OCI-LY1 (cell line): ENCODE results near the gene GPR180.
"Not testable (repeated sequence)": the region's sequence is repeated elsewhere in the genome, so short reads cannot be mapped to it uniquely, and the experiment has no call there.

Source experiments
- H2AFZ ChIP-seq: fragments of 200-600 bp; sonication (generic), shearing (Covaris generic); 2 replicates; pipeline ENCODE4 v1.6.0; 2014; ENCODE audit warnings: antibody characterized with exemption, mild to moderate bottlenecking, low read length
- H3F3A ChIP-seq: fragments of 200-600 bp; sonication (generic), shearing (Covaris generic); 2 replicates; pipeline ENCODE4 v1.6.0; 2014; ENCODE audit warnings: mild to moderate bottlenecking, antibody characterized with exemption, low read length, moderate library complexity; ENCODE audit not compliant: insufficient read depth
- H3K27ac ChIP-seq: fragments of 200-600 bp; sonication (generic); 2 replicates; pipeline ENCODE4 v1.5.1; 2014; ENCODE audit warnings: low read length, mixed run types, mild to moderate bottlenecking, low read depth; ENCODE audit not compliant: poor library complexity, severe bottlenecking
- H3K27me3 ChIP-seq: fragments of 200-600 bp; sonication (generic); 2 replicates; pipeline ENCODE4 v1.6.0; 2014; ENCODE audit warnings: antibody characterized with exemption, mild to moderate bottlenecking, low read length, moderate library complexity; ENCODE audit not compliant: insufficient read depth
- H3K36me3 ChIP-seq: fragments of 200-600 bp; sonication (generic); 2 replicates; pipeline ENCODE4 v1.6.1; 2014; ENCODE audit warnings: mild to moderate bottlenecking, antibody characterized with exemption, low read length, moderate library complexity, mixed read lengths; ENCODE audit not compliant: insufficient read depth
- H3K4me1 ChIP-seq: fragments of 200-600 bp; sonication (generic); 2 replicates; pipeline ENCODE4 v1.5.1; 2014; ENCODE audit warnings: mild to moderate bottlenecking, low read length, moderate library complexity; ENCODE audit not compliant: insufficient read depth, severe bottlenecking
- H3K4me2 ChIP-seq: fragments of 200-600 bp; sonication (generic), shearing (Covaris generic); 2 replicates; pipeline ENCODE4 v1.6.1; 2014; ENCODE audit warnings: low read length
- H3K4me3 ChIP-seq: fragments of 200-600 bp; sonication (generic); 2 replicates; pipeline ENCODE4 v1.5.1; 2014; ENCODE audit warnings: low read length, low read depth, mild to moderate bottlenecking, mixed read lengths; ENCODE audit not compliant: poor library complexity, severe bottlenecking
- H3K79me2 ChIP-seq: fragments of 200-600 bp; shearing (Covaris generic); 2 replicates; pipeline ENCODE4 v1.6.1; 2016; ENCODE audit warnings: mixed run types, low read length, mixed read lengths; ENCODE audit not compliant: insufficient read depth
- H3K9ac ChIP-seq: fragments of 200-600 bp; sonication (generic), shearing (Covaris generic); 2 replicates; pipeline ENCODE4 v1.6.1; 2014; ENCODE audit warnings: mild to moderate bottlenecking, low read length, mixed read lengths
- H3K9me2 ChIP-seq: fragments of 200-600 bp; sonication (generic), shearing (Covaris generic); 2 replicates; pipeline ENCODE4 v1.6.1; 2014; ENCODE audit warnings: low read depth, mild to moderate bottlenecking, low read length, mixed read lengths
- H3K9me3 ChIP-seq: fragments of 200-600 bp; shearing (Covaris generic); 2 replicates; pipeline ENCODE4 v1.6.1; 2014; ENCODE audit warnings: low read length, mixed read lengths
- H4K20me1 ChIP-seq: fragments of 200-600 bp; sonication (generic), shearing (Covaris generic); 2 replicates; pipeline ENCODE4 v1.6.0; 2016; ENCODE audit warnings: mild to moderate bottlenecking, low read length; ENCODE audit not compliant: insufficient read depth
- EZH2 ChIP-seq: fragments of 200-600 bp; sonication (generic), shearing (Covaris generic); IDR thresholded peaks from 2 replicates; pipeline ENCODE4 v1.8.0; 2017; ENCODE audit warnings: borderline replicate concordance, mixed run types, mild to moderate bottlenecking, antibody characterized with exemption, low read length, moderate library complexity, mixed read lengths
- TF ChIP-seq, protein P1 (sequence below): fragments of 200-600 bp; sonication (generic), shearing (Covaris generic); IDR thresholded peaks from 2 replicates; pipeline ENCODE4 v1.5.1; 2017; ENCODE audit warnings: mild to moderate bottlenecking, antibody characterized with exemption, low read length, moderate library complexity, mixed read lengths

GPR180 gene

DNA sequence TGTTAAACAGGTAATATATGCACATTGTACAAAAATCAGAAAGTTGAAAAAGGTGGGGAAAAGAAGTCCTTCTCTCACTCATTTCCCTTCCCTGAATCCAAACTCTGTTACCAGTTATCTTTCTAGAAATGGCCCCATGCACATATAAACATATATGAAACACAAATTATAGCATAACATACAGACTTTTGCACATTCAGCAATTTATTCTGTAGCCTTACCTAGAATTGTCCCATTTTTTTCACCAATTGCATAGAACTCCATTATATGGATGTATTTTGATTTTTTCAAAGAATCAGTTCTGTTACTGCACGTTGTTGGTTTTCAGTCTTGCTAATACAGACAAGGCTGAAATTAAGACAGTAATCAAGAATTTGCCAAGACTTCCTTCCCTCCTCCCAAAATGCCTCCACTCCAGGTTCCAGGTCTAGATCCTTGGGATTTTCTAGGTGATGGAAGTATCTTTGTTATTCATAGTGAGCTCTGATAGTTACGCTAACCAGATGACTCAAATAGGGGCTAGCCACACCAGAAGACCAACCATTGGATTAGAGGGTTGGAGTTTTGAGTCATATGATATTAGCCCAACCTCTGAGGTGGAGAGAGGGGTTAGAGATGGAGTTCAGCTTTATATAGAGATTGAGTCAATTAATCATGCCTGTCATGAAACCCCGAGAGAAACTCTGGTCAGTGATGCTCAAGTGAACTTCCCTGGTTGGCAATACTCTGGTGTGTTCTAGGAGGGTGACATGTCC is 30.7 kb downstream of the GPR180 start:
- no peaks in the 10 kb centered on the region for H3K79me2 ChIP-seq
- no peak overlapping the region for H3K4me3 ChIP-seq
- no peaks in the 10 kb centered on the region for H3F3A ChIP-seq
- H4K20me1 ChIP-seq = no peaks in the 10 kb centered on the region
- H3K4me1 ChIP-seq = no peaks in the 10 kb centered on the region
- no peaks in the 10 kb centered on the region for H3K27me3 ChIP-seq
- no peak overlapping the region for H2AFZ ChIP-seq
- H3K9ac ChIP-seq = no peak overlapping the region
- peaks cover 21% of the 10 kb centered on the region; the same call in 1 of the 2 replicates for H3K36me3 ChIP-seq
- TF ChIP-seq, protein P1, sequence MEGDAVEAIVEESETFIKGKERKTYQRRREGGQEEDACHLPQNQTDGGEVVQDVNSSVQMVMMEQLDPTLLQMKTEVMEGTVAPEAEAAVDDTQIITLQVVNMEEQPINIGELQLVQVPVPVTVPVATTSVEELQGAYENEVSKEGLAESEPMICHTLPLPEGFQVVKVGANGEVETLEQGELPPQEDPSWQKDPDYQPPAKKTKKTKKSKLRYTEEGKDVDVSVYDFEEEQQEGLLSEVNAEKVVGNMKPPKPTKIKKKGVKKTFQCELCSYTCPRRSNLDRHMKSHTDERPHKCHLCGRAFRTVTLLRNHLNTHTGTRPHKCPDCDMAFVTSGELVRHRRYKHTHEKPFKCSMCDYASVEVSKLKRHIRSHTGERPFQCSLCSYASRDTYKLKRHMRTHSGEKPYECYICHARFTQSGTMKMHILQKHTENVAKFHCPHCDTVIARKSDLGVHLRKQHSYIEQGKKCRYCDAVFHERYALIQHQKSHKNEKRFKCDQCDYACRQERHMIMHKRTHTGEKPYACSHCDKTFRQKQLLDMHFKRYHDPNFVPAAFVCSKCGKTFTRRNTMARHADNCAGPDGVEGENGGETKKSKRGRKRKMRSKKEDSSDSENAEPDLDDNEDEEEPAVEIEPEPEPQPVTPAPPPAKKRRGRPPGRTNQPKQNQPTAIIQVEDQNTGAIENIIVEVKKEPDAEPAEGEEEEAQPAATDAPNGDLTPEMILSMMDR = no peak
- no peak for TF ChIP-seq EZH2
- 0 out of 2 replicates have a peak, but pooled peaks cover 2% of the 10 kb centered on the region for H3K9me3 ChIP-seq
- no peaks in the 10 kb centered on the region for H3K9me2 ChIP-seq
- no peak overlapping the region for H3K4me2 ChIP-seq
- H3K27ac ChIP-seq = no peak overlapping the region

- not testable (repeated sequence) for H3K4me2 ChIP-seq, H3F3A ChIP-seq, H3K9ac ChIP-seq, H3K36me3 ChIP-seq, H3K27ac ChIP-seq, H3K9me3 ChIP-seq, H3K27me3 ChIP-seq, H4K20me1 ChIP-seq, H3K79me2 ChIP-seq, H2AFZ ChIP-seq, H3K4me3 ChIP-seq, H3K4me1 ChIP-seq, H3K9me2 ChIP-seq
These were observed 34.4 kb downstream of the GPR180 start for GRCh38 chr13:94636096-94636495.

DNA sequence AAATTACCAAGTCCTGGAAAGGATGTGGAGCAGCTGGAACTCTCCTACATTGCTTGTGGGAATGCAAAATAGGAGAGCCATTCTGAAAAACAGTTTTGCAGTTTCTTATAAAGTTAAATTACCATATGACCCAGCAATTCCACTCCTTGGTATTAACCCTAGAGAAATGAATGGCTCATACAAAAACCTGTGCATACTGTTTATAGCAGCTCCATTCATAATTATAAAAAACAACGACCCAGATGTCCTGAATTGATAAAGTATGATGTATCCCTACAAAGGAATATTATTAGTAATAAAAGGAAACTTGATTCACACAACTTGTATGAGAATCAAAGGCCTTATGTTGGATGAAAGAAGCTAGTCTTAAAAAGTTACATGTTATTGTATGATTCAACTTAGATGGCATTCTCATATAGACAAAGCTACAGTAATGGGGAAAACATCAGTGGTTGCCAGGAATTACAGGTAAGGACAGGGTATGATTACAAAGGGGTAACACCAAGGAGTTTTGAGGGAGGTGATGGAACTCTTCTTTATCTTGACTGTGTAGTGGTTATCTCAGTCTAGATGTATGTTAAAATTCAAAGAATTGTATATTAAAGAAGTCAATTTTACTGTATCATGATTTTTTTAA is 35.4 kb downstream of the GPR180 start:
- H3K79me2 ChIP-seq = no peaks in the 10 kb centered on the region
- no peak overlapping the region for H3K4me2 ChIP-seq
- no peak overlapping the region for H3K4me3 ChIP-seq
- no peak overlapping the region for H2AFZ ChIP-seq
- no peaks in the 10 kb centered on the region for H3F3A ChIP-seq
- no peak overlapping the region for H3K9ac ChIP-seq
- no peaks in the 10 kb centered on the region for H3K4me1 ChIP-seq
- H3K27me3 ChIP-seq = no peaks in the 10 kb centered on the region
- H3K9me3 ChIP-seq = 0 out of 2 replicates have a peak, but pooled peaks cover 2% of the 10 kb centered on the region
- TF ChIP-seq, protein P1 = no peak
- TF ChIP-seq EZH2 = no peak
- no peaks in the 10 kb centered on the region for H4K20me1 ChIP-seq
- no peaks in the 10 kb centered on the region for H3K9me2 ChIP-seq
- H3K27ac ChIP-seq = no peak overlapping the region
- no peaks in the 10 kb centered on the region for H3K36me3 ChIP-seq

GRCh38 chr13:94637677-94638076 is 36.0 kb downstream of the GPR180 start:
- H3K9me3 ChIP-seq, H3K4me1 ChIP-seq, H2AFZ ChIP-seq, H3K9ac ChIP-seq, H3K79me2 ChIP-seq, H3F3A ChIP-seq, H3K4me3 ChIP-seq, H3K27me3 ChIP-seq, H3K4me2 ChIP-seq, H3K36me3 ChIP-seq, H3K9me2 ChIP-seq, H3K27ac ChIP-seq, H4K20me1 ChIP-seq: not testable (repeated sequence)
